ENCODE data around the gene CAPN1.
"Not testable (repeated sequence)": the region's sequence is repeated elsewhere in the genome, so short reads cannot be mapped to it uniquely, and the experiment has no call there.

The CAPN1 gene

DNA sequence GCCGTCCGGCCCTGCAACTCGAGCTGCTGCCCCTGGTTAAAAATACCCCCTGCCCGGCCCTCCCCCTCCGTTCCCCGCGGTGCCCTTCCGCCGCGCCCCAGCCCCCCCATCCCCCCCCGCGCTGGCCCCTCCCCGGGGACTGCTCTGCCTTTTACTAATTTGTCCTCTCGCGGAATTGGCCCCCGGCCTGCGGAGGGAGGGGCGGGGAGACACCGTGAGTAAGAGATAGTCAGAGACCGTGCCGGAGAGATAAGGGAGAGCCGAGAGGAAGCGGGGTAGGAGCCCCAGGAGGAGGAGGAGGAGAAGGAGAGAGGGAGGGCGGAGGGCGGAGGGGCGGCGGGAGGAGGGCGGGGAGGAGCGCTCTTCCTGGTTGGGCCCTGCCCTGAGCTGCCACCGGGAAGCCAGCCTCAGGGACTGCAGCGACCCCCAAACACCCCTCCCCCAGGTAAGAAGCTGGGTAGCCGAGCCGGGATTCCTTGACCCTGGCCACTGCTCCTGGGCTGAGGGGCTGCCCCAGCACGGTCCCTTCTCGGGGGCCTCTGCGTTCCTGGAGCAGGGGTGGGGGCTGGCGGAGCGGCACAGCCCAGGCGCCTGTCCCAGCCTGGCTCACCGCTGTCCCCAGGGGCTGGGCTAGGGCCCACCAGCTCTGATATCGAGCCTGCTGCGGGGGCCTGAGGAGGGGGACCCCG, at the start of gene CAPN1:
TSS of gene CAPN1 (plus strand) at position 360 of the 689 bp plus-strand sequence. CDS start 774 bp downstream, outside the sequence.
- peak; percentile 22 for DNase-seq

- DNase-seq, result no peak
Observed at GRCh38 chr11:65132238-65132987, 49.3 kb upstream of the CAPN1 start.

GRCh38 chr11:65132988-65133700, 48.6 kb upstream of the CAPN1 start:
- no peak for DNase-seq

DNA sequence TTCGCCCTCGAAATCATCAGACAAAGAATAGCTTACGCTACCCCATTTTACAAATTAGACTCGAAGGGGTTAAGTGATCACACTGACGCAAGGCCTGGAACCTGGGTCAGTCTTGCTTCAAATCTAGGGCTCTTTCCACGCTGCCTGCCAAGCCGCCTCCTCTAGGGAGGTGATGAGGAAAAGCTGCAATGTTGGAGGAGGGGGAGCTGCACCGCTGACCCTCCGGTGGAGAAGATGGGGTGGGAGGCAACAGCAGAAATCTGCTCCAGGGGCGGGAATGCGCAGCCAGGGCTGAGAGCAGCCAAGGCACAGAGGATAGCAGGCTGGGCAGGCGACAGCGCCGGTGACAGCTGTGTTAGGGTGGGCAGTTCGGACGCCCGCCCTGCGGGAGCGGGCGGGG, 48.0 kb upstream of the CAPN1 start:
- no peak for DNase-seq

- peak; percentile 58 for DNase-seq
Observed at GRCh38 chr11:65134240-65134951, 47.3 kb upstream of the CAPN1 start, which contains the start of gene SYVN1. Gene SYVN1, minus strand, starts transcription at chr11:65134519. Its CDS starts 918 bp downstream, at chr11:65133601.

GRCh38 chr11:65134952-65135632, 46.6 kb upstream of the CAPN1 start:
- peak; percentile 90 for DNase-seq

GRCh38 chr11:65135633-65136145, 46.0 kb upstream of the CAPN1 start:
- DNase-seq, result no peak

GRCh38 chr11:65136515-65137096, 45.1 kb upstream of the CAPN1 start:
- no peak for DNase-seq

- DNase-seq, result no peak
Observed at GRCh38 chr11:65141896-65142494, 39.7 kb upstream of the CAPN1 start.

- DNase-seq, result no peak
Observed at GRCh38 chr11:65147352-65148075, 34.2 kb upstream of the CAPN1 start.

- DNase-seq, result no peak
Observed at GRCh38 chr11:65148657-65149056, 33.1 kb upstream of the CAPN1 start.

GRCh38 chr11:65150131-65150508, 31.6 kb upstream of the CAPN1 start:
- DNase-seq, result not testable (repeated sequence)

DNA sequence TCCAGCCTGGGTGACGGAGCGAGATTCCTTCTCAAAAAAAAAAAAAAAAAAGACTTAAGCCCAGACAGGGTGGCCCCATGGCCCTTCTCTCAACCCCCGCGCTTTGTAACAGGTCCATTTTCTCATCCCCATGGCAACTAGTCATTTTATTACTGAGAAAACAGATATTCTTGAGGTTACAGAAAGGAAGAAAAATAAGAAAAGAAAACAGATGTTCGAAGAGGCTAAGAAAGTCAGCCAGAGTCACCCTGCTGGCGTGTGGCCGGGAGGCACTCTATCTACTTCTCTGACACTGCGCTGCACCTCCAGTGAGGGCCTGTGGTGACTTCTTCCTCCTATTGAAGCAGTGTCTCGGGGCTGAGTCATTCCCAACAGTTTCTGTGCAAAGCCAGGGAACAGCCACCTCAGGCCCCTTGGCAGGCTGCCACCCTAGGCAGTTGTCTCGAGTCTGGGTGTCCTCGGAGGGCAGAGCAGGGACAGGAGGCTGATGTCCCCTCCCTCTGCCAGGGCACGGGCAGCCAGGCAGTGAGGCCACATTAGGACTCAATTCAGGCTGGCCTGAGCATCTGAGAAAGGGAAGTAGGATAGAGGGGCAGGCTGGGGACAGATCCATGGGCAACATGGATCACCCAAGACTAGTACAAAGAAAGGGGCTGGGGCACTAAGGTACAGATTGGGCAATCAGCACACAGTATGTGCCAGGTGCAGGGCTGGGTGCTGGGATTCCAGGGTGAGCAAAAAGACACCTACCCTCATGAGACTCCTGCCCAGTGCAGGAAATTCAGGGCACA, 31.0 kb upstream of the CAPN1 start:
- DNase-seq, result no peak

GRCh38 chr11:65151331-65151899, 30.3 kb upstream of the CAPN1 start:
- no peak for DNase-seq

GRCh38 chr11:65152122-65152521, 29.6 kb upstream of the CAPN1 start:
- DNase-seq, result no peak

DNA sequence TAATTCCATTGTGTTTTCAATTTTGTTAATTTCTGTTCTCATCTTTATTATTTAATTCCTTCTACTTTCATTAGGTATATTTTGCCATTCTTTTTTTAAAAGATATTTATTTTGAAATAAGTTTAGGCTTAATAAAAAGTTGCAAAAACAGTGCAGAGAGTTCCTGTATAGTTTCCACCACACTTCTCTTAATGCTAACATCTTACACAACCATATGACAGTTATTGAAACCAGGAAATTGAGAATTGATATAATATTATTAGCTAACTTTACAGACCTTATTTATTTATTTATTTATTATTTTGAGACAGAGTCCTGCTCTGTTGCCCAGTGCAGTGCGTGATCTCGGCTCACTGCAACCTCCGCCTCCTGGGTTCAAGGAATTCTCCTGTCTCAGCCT, 25.5 kb upstream of the CAPN1 start:
- DNase-seq, result no peak

- no peak for DNase-seq
Observed at GRCh38 chr11:65156926-65157325, 24.8 kb upstream of the CAPN1 start.

DNA sequence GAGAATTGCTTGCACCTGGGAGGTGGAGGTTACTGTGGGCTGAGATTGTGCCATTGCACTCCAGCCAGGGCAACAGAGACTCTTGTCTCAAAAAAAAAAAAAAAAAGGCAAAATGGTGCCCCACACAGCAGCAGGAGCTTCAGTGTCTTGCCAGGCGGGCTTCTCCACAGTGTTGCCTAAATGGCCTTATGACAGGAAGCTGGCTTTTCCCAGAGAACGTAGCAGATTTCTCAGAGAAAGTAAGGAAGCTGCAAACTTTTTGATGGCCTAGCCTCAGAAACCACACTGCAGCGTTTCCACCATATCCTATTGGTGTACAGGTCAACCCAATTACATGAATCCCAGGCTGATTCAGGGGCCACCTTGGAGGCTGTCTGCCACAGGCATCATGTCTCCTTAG, 24.4 kb upstream of the CAPN1 start:
- no peak for DNase-seq

GRCh38 chr11:65159012-65159411, 22.7 kb upstream of the CAPN1 start:
- DNase-seq, result no peak
